GM20000 (cell line): Measurements from ENCODE around the gene BMF.

Experiments used
- DNase-seq: peaks from one replicate; pipeline ENCODE4 v3.0.0; 2012; ENCODE audit warnings: low spot score
- TF ChIP-seq, protein P1 (sequence below): IDR thresholded peaks from 2 replicates; pipeline ENCODE4 v1.5.1; 2012; ENCODE audit warnings: mild to moderate bottlenecking, control low read depth; ENCODE audit errors: extremely low read depth, missing control alignments

BMF gene

DNA sequence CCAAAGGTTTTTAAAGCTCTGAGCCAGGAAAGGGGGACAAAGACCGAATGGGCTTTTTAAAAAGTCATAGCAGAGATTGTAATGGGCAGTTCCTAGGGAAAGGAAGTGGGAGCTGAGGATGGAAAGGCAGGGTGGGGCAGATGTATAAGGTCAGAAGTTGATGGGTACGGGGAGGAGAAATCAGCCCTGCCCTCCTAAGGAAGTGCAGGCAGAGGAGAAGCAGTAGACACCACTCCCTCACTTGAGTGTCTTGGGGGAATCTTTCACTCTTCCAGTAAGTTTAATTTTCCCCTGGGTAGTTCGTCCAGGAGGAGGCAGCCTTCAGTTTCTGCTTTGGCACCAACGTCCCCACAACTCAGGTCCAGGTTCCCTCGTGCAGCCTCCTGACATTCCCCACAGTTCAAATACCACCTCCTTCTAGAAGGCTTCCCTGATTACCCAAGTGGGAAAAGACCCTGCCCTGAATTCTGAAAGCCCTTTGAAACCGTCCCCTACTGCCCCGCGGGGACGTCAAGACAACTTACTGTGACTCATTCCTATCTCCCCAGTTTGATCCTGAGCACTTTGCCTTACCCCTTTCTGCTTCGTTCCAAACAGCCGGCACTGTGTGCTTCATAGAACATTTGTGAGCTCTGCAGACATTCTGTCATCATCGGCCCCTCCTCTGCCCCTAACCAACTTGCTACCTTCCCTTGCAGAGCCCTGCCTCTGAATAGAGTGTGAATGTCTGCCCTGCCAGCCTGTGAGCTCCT lies 55.4 kb downstream of the BMF start:
- DNase-seq = no peak
- TF ChIP-seq, protein P1, sequence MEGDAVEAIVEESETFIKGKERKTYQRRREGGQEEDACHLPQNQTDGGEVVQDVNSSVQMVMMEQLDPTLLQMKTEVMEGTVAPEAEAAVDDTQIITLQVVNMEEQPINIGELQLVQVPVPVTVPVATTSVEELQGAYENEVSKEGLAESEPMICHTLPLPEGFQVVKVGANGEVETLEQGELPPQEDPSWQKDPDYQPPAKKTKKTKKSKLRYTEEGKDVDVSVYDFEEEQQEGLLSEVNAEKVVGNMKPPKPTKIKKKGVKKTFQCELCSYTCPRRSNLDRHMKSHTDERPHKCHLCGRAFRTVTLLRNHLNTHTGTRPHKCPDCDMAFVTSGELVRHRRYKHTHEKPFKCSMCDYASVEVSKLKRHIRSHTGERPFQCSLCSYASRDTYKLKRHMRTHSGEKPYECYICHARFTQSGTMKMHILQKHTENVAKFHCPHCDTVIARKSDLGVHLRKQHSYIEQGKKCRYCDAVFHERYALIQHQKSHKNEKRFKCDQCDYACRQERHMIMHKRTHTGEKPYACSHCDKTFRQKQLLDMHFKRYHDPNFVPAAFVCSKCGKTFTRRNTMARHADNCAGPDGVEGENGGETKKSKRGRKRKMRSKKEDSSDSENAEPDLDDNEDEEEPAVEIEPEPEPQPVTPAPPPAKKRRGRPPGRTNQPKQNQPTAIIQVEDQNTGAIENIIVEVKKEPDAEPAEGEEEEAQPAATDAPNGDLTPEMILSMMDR = no peak

GRCh38 chr15:40052604-40053003 lies 56.1 kb downstream of the BMF start:
- TF ChIP-seq, protein P1 = no peak
- no peak for DNase-seq

GRCh38 chr15:40051616-40052415 lies 56.9 kb downstream of the BMF start:
- TF ChIP-seq, protein P1 = no peak
- no peak for DNase-seq

- no peak for DNase-seq
- TF ChIP-seq, protein P1 = no peak
Observed at GRCh38 chr15:40050788-40051470, 57.8 kb downstream of the BMF start.

DNA sequence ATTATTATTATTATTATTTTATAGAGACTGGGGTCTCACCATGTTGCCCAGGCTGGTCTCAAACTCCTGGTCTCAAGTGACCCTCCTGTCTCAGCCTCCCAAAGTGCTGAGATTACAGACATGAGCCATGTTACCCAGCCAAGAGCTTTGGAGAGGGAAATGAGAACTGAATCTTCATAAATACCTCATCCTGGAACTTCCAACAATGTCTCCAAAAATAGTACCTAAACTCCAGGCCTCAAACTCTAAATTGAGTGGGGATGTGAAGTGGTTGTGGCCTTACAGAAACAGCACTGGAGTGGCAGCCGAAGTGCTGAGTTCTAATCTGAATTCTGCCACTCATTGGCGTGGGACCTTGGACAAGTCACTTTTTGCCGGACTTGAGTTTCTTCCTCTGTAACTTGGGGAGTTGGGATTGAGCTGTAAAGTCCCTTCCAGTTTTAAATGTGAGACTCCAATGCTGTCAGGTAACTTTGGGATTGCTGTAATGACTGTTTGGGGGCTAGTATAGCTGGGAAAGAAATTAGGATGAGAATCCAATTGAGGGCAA lies 59.7 kb downstream of the BMF start:
- TF ChIP-seq, protein P1 = no peak
- no peak for DNase-seq

DNA sequence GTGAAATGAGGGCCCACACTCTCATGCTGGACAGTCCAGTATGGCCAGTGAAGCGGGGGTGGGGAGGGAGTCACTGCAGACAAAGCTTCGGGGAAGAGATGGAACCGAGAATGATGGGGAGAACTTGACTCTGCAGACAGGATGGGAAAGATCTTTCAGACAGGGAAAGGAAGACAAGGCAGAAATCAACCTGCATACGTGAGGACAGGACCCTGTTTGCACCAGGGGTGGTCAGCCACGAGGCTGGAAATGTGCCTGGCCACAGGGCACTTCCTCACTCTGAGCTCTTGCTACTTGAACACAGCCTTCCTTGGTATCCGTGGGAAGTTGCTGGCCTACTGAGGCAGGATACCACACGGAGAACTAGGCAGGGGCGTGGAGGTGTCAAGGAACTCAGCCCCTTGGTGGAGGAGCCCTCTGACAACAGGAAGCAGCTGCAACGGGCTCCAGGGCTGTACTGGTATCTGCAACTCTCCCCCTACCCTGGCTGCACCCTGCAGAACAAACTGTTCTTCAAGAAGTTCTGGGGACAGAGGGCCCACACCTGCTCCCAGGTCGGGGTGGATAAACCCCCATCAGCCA lies 60.4 kb downstream of the BMF start:
- TF ChIP-seq, protein P1 = no peak
- DNase-seq = no peak
